Loucy (cell line): Measurements from ENCODE around the gene DUSP22.

Experiments used
- EZH2phosphoT487 ChIP-seq: fragments of 200-600 bp; IDR thresholded peaks from 2 replicates; pipeline ENCODE4 v1.6.1; 2018; ENCODE audit warnings: antibody characterized with exemption, mild to moderate bottlenecking, moderate library complexity, borderline replicate concordance
- TF ChIP-seq, protein P1 (sequence below): fragments of 200-600 bp; sonication (generic); conservative IDR thresholded peaks from 2 replicates; pipeline ENCODE4 v1.5.1; 2014; ENCODE audit warnings: mild to moderate bottlenecking, antibody characterized with exemption, low read length

DNA sequence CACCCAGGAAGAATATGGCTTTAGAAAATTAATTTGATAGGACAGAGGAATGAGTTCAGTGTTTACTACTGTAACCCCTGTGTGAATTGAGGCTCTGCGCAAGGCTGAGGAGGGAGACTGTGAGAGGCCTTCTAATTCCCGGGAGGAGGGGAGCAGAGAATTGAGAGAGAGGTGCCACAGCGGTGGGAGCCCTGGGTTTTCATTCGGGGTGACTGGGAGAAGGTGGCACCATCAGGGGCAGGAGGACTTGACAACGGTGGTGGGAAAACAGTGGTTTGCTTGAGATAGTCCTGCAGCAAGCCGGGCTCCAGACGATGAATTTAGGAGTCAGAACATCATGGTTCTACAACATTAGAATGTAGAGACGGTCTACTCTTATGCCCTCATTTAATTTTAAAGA lies 9.2 kb downstream of the DUSP22 start:
- TF ChIP-seq, protein P1, sequence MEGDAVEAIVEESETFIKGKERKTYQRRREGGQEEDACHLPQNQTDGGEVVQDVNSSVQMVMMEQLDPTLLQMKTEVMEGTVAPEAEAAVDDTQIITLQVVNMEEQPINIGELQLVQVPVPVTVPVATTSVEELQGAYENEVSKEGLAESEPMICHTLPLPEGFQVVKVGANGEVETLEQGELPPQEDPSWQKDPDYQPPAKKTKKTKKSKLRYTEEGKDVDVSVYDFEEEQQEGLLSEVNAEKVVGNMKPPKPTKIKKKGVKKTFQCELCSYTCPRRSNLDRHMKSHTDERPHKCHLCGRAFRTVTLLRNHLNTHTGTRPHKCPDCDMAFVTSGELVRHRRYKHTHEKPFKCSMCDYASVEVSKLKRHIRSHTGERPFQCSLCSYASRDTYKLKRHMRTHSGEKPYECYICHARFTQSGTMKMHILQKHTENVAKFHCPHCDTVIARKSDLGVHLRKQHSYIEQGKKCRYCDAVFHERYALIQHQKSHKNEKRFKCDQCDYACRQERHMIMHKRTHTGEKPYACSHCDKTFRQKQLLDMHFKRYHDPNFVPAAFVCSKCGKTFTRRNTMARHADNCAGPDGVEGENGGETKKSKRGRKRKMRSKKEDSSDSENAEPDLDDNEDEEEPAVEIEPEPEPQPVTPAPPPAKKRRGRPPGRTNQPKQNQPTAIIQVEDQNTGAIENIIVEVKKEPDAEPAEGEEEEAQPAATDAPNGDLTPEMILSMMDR, result no peak
- no peak for TF ChIP-seq EZH2phosphoT487
